ENCODE data around the gene ZNF532.

Gene ZNF532

DNA sequence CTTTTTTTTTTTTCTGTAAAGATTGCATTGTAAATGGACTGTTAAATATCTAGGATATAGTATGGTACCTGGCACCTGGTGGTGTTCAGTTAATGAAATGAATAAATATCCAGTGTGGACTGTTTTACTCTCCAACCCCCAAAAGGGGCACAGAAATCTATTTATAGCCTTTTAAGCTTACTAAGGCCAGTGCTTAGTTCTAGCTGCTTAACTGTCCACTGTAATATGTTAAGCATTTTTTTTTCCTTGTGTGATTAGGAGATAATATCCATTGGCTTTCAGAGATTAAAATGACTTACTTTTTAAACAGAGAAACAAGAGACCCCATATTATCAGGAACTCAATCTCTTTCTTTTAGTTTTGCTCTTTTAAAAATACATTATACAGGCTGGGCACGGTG, 84.4 kb downstream of the ZNF532 start:
- DNase-seq: no peak

DNA sequence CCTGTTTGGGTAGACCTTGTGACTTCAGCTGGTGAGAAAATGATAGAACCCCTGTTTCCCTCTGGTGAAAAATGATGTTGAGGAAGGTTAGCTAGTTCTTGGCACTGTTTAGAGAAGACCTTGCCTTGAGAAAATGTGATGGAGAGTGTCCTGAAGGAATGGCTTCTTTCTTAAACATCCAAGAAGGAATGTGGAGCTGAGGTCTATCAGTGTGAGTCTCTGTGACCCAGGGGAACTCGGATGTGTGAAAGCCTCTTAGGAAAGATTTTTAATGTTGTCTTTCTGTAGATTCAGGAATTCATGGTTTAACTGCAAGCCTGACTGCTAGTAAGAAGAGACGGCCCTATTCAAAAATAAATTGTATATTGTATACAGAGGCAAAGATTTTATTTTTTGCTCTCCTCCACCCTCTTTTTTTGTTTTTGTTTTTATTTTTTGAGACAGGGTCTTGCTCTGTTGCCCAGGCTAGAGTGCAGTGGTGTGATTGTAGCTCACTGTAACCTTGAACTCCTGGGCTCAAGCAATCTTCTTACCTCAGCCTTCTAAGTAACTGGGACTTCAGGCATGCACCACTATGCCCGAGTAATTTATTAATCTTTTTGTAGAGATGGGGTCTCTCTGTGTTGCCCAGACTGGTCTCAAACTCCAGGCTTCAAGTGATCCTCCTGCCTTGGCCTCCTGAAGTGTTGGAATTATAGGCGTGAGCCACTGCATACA, 87.5 kb downstream of the ZNF532 start:
- no peak for DNase-seq

DNA sequence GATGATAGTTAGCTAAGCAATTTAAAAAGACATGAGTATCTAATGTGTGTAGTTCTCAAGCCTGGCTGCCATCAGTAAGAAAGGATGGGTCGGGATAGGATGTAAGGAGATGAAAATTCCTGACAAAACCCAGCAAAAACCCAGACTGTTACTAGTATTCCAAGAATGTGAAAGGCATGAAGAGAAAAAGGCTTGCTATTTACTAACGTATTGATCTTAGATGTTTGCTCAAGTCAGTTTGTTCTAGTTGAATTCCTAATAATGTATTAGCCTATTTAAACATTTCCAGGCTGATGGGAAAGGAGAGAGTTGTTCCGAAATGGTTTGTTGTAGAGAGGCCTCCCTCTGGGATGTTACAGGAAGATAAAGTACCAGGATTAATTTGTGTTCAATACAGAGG, 88.2 kb downstream of the ZNF532 start:
- no peak for DNase-seq

DNA sequence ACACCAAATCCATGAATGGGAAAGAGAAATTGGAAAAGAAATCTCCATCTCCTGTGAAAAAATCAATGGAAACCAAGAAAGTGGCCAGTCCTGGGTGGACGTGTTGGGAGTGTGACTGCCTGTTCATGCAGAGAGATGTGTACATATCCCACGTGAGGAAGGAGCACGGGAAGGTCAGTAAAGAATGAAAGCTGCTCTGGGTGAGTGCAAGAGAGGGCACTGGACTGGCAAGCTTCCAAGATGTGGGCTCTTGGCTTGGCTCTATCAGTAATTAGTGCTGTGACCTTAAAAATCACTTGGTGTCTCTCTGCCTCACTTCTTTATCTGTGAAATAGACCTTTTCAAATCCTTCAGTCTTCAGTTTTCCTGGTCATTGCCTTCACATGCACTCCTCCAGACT, 89.0 kb downstream of the ZNF532 start:
- DNase-seq: no peak

DNA sequence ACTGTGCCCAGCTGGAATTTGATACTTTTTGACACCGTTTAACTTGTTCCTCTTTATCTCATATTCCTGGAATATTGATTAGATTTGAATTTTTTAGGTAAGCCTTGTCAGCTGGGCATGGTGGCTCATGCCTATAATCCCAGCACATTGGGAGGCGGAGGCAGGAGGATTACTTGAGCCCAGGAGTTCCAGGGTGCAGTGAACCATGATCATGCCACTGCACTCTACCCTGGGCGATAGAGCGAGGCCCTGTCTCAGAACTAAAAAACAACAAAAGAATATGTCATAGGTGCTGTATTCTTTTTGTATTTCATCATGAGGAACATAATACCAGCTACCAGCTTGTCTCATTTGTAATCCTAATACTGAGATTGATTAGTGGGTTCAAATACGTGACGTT, 90.3 kb downstream of the ZNF532 start:
- no peak for DNase-seq

DNA sequence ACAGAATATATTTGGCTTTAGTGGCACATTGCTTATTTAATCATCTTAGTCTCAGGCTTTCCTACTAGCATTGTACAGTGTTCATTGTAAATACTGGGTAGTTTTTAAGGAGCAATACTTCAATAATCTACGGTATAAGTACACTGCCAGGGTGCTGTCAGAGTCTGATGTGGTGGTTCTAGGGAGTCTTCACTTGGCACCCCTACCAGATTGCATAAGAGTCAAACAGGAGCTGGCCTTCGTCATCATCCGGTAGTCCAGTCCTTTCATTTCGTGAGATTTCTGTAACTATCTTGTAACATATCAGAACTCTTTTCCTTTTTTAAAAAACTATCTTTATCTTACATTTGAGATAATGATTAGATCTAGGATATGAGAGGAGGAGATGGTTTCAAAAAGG, 91.1 kb downstream of the ZNF532 start:
- DNase-seq: no peak

DNA sequence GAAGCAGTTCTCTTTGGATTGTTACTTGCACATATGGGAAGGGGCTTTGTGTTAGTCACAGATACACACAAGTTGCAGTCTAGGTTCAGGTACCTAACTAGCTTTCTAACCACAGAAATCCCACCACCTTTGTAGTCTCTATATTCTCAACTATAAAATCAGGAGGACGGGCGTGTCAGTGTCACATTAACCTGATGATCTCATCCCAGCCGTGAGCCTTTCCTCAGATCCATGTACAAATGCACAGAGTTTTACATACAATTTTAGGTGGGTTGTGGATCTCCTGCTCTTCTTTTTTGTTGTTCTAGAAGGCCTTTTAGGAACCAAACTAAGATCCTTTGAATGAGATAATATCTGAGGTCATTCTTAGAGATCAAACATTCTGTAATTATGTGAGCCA, 94.0 kb downstream of the ZNF532 start:
- DNase-seq: no peak

DNA sequence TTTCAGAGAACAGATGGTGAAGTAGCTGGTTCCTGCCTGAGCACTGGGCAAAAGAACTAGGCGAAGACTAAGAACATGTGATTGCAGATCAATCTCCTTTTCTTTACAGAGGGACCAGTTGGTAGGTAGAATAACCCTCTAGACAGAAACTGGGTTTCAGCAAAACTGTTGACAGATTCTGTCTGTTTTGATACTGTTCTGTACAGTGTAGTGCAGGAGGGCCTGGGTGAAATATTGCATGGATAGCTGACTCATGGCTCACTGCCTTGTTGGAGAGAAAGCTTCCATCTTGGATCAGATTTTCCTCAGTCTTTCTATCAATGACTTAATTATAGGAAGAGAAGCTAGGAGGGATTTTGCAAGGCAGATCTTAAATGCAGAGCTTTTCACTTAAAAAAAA, 95.8 kb downstream of the ZNF532 start:
- no peak for DNase-seq

DNA sequence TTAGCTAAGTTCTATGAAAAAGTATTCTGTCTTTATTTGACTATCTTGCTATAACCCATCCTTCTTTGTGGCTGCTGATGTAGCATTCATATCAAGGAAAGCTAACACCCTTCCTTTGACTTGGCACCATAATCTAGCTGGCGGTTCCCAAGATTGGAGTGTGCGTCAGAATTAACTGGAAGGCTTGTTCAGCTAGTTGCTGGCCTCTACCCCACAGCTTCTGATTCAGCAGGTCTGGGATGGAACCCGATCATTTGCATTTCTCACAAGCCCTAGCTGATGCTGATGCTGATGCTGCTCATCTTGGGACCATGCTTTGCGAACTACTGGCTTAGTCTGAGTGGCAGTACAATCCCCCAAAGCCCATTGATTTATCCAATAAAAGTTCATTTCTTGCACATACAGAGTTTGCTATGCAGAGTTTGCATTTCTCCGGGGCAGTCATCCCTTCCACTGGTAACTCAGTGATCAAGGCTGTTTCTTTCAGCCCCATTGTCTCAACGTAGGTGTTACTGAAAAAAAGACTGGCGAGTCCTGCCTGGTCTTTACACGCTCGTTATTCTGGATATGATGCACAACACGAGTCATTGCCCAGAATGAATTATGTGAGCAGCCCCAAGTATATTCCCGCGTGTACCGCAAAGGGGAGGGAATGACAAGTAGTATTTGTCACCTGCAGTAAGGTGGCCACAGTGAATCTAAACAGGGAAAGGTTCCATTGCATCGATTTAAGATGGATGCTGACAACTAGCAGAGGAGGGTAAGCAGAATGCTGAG, 96.5 kb downstream of the ZNF532 start:
- no peak for DNase-seq

DNA sequence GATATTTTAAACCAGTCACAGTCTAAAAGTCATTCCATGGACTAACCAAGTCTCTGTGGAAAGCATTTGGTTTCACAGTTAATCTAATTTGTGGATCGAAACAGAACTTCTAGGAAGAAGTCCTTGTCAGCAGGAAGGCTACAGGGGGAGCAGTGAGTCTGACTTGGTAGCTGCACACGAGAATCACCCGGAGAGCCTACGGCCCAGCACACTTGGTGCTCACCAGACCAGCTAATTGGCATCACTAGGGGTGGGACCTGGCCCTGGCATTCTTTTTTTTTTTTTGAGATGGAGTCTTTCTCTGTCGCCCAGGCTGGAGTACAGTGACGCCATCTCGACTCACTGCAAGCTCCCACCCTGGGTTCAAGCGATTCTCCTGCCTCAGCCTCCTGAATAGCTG, 97.7 kb downstream of the ZNF532 start:
- no peak for DNase-seq

DNA sequence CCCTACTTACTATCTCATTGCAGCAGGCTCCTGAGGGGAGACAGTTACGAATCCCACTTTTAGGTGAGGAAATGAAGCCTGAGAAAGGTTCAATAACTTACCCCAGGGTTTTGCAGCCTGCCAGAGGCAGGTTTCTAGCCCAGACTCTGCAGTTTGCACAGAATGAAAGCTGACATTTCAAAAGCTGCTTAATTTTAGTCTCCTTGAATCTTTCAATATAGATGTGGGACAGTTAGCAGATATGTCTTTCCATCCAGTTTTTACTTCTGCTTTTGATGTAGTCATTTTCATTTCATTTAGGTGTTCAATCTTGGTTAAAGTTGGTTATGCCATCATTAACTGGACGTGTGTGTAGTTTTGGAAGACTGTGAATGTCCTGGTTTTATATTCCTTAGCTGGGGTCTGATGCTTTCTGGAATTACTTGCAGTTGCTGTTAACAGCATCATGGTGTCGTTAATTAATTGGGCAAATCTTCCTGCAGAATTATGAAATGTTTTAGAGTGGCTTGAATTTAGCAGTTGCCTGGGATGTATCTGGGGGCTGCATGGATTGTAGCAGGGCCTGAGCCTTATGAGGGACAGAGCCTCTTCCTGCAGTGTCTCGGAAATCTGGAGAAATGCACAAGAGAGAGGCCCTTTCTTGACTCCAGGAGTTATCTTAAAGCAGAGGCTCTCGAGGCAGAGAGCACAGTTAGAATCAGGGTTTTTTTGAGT, 100.8 kb downstream of the ZNF532 start:
- no peak for DNase-seq

DNA sequence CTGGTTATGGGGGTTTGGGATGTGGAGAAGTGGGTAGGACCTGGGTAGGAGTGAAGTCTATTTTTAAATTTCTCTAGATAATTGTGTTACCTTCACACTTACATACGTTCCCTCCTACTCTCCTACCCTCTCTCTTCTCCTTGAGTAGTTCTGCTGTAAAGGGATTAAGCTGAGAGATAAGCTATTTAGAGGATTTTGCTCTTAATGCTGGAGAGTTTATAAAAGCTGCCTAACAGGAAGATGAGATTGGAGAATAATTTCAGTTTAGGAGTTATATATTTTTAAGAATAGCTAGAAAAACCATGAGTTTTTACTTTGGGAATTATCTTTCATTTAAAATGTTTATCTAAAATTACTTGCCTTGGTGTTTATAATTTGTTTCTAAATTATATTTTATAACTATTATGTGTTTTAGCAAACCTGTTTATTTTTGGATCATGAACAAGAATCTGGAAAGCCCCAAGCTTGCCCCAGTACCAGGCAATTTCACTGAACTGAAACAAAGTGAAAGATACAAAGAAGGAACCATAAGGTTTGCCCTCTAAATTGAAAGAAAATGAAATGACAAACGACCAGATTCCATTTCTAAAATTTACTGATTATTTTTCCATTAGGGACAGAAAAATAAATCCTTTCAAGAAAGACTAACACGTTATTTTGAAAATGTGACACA, 101.5 kb downstream of the ZNF532 start:
- DNase-seq: no peak

DNA sequence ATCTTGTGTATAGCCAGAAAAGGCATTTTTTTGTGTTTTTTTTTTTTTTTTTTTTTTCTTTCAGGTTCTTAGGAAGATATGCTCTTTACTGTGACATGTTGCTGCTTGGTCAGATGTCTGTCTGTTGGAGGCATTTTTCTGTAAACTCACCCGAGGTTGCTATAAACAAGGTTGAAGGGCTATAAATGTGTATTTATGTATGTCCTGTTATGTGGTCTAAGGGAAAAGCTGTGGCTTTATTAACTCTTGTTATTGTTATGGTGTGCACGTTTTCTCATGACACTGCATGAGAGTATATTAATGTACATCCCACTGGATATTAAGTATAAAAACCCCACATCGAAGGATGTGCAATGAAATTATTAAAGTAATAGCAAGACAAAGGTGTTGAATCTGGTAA, 102.0 kb downstream of the ZNF532 start:
- no peak for DNase-seq

DNA sequence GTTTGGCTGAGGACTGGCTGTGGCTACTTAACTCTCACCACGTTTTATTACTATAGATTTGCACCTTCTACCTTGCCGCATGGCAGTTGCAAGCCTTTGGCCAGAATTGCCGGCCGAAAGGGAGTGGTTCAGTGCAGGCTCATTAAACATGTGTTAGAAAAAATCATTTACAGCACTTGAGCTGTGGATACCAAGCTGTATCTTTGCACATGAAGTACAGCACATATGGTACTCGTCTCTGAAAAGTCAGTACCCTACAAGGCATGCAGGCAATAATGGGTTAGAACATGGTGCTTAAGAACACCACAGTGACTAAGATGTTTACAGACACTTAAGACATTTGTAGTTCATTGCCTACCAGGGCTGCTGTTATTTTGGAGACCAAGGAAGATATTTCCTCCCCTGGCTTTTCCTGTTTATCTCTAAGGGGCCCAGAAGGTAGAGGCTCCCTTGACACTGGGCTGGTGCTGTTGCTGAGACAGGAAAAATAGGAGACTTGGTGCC, 103.1 kb downstream of the ZNF532 start:
- DNase-seq: no peak

DNA sequence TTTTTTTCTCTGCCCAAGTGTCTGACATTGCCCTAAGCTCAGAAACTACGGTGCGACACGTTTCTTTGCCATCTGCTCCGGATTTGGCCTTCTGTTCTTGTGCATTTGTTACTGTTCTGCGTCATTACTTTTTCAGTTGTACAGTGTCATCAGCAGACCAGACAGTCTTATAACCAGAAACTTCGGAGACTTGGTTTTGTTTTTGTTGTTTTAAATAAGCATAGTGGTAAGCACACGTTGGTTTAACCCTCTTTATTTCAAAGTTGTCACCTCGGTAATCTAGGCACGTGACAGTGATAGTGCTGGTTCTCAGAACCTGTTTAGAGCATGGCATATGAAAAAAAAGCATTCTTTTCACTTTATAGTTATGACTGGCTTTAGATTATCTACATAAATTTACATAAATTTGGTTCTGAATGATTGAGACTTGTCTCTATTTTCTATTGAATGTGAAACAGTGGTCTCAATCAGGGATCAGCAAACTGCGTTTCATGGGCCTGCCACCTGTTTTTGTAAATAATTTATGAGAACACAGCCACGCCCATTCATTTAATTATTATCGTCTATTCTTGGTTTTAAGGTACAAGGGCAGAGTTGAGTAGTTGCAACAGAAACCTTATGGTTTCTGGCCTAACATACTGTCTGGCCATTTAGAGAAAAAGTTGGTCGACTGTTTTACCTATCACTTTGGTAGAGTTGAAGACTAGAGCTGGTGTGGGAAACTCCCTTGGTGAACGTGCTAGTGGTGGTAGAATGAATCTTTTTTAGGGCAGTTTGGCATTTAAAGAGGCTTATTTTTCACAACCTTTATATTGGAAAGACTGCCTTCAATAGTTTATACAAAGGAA, 106.5 kb downstream of the ZNF532 start:
- no peak for DNase-seq

DNA sequence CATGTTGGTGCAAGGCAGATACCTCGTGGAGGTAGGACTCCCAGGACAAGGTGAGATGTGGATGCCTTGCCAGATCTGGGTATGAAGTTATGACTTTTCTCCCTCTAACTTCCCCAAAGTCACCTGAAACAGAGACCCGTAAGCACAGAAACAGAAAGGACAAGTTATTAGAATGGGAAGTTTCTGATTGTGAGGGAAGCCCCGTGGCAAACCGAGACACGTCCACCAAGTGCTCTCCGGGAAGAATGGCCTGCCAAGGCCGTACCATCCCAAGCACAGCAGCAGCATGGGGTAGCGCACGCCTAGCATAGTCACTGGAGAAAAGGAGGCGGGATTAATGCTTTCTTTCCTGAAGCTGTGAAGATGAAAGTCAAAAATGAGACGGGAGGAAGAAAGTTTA, 110.6 kb downstream of the ZNF532 start:
- DNase-seq: no peak

DNA sequence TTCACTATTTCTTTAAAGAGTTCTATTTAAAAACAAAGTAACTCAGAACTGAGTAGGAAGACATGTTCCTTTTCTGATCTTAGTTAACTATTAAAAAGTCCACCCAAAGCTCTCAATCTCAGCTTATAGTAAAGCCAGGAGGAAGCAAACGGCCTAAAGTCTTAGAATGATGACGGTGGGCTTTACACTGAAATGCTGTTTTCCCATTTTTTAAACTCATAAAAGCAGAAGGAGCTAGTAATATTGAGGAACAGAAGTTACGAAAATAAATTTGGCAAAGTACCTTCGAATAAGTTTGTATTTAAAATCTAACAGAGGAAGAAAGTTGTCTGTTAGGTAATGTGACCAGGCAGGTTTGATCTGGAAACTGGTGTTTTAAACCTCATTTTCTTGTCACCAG, 111.1 kb downstream of the ZNF532 start:
- DNase-seq: no peak

DNA sequence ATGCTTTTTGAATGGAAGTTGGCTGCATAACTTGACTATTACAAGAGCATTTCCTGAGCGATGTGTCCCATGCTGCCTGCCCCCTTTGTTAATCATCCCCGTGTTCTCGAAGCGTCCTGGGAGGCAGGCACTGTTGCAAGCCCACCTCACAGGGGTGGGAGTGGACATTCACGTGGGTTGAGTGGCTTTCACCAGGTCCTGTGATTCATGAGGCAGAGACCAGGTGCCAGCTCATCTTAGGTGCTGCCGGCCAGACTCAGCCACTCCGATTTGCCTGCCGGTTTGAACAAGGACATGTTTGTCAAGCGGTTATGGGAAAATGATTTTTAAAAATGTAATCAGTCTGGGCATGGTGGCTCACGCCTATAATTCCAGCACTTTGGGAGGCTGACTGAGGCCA, 112.5 kb downstream of the ZNF532 start:
- DNase-seq: no peak

DNA sequence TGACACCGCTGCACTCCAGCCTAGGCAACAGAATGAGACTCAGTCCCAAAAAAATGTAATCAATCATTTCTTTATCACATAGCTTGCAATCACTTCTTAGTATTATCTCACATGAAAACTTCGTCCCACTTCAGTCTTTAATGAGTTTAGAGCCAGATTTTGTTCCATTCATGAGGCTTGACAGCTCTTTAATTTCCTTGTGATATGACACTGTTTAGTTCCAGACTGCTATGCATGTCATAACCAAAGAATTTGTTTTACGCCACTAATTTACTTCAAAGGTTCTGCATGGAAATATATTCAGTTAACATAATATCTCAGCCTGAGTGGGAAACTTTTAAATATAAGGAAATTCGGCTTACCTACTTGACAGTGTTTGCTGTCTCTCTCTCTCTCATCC, 113.1 kb downstream of the ZNF532 start:
- DNase-seq: no peak

DNA sequence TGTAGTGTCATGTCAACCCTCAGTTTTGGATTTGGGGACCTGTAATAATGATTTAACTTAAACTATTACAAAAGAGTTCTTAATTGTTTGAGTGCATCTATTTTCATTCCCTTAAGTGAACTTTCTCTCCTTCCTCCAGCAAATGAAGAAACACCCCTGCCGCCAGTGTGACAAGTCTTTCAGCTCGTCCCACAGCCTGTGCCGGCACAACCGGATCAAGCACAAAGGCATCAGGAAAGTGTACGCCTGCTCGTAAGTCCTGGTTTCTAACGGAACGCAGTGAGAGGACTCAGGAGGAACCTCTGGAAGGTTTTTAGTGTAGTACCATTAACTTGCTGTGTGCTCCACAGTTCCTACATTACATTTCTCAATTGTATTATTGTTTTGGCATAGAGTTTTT, 114.2 kb downstream of the ZNF532 start:
- no peak for DNase-seq

DNA sequence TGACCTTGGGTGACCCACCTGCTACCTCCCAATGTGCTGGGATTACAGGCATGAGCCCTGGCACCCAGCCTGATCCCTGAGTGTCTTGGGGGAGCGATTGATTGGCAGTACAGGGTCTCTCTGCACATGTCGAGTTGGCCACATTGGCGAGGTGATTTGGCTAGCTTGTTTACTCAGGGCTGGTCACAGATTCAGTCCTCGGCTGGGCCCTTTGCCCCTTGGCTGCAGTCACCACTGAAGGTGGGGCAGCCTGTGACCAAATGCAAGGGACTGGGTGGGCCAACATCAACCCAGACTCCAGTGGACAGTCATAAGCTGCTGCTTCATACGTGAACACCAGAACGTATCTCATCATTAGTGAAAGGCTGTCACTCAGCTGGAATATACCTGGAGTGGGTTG, 114.9 kb downstream of the ZNF532 start:
- no peak for DNase-seq

DNA sequence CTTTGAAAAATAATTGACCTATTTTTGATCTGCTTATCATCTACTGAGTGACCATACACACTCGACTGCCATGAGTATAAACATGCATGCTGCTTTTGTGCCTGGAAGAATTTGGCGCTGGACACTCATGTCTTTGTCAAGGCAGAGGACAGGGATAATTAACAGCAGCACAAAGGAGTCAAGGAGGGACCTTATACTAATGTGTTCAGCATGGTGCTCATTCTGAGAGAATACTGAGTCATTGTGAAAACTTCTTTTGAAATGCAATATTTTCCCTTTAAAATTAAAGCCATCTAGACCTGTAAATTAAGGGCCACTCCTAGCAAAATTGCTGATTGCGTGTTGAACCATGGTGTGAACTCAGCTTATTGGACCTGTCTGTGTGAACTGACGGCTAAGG, 116.3 kb downstream of the ZNF532 start:
- DNase-seq: no peak

Measured in OCI-M1 (cell line).